22Rv1 (cell line): ENCODE measurements around the gene ACO1.

ENCODE experiments used
- CTCF ChIP-seq: fragments of 450-650 bp; IDR thresholded peaks from 2 replicates; pipeline ENCODE4 v1.5.1; 2017; ENCODE audit warnings: mild to moderate bottlenecking
- ZFX ChIP-seq: fragments of 450-650 bp; IDR thresholded peaks from 2 replicates; pipeline ENCODE4 v1.6.1; 2017; ENCODE audit warnings: antibody characterized with exemption, borderline replicate concordance

GRCh38 chr9:32382565-32383320, 1.7 kb upstream of the ACO1 start:
- TF ChIP-seq CTCF (no peak), ZFX (no peak)
